ENCODE results near the gene TYK2.

DNA sequence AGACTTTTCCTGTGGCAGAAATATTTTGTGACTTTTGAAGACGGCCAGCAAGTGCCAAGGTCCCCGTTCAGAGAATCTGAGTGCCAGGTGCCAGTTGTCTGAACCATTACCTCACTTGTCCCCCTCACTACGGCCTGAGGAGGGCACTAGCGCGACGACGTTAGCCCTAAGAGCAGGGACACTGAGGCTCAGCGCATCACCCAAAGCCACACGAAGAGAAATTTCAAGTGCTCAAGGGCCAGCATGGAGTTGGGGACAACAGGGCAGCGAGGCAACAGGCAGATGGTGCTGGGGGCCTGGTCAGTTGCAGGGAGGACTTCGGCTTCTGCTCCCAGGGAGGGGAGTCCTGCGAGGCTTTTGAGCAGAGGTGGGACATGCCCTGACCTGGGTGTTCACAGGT is 9.5 kb upstream of the TYK2 start:
- TF ChIP-seq CTCF (IDR thresholded peaks at IDR 0.05) = no peak
- no peak for TF ChIP-seq POLR2AphosphoS5 (IDR thresholded peaks at IDR 0.05)
